HG02642 (cell line): ENCODE measurements around the gene FALEC.
A peak's percentile ranks its signal among the peaks of the same experiment; 100 is the strongest.

Experiments used
- ATAC-seq: cut with Tn5 transposase; IDR thresholded peaks from one replicate; pipeline ENCODE4 v1.9.1; 2021; ENCODE audit warnings: mild to moderate bottlenecking; ENCODE audit not compliant: unreplicated experiment, poor library complexity

The FALEC gene

DNA sequence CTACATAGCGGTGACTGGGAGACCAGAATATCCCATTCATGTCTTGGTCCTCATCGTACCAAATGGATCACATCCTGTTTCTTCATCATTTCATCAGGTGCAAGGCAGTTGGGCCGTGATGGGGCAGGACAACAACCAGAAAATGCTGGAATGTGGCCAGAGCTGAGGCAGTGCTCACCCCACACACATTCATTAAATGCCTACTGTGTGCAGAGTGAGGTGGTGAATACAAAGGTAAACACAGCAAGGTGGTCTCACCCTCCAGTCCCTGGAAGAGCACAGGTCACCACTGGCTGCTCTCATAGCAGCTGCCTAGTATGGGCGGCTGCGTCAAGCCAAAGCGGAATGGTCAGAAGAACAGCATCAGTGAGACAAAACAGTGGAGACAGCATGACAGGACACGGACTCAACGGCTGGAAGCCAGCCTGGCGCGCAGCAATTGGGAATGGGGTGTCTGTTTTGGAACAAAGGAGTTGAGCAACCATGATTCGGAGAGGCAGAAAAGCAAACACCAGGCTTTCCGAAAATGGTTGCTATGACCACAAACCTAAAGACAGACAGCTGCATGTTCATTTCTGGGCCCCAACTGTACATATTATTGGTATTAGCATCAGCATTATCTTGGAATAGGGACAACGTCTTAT lies 28.1 kb downstream of the FALEC start:
- no peak for ATAC-seq

DNA sequence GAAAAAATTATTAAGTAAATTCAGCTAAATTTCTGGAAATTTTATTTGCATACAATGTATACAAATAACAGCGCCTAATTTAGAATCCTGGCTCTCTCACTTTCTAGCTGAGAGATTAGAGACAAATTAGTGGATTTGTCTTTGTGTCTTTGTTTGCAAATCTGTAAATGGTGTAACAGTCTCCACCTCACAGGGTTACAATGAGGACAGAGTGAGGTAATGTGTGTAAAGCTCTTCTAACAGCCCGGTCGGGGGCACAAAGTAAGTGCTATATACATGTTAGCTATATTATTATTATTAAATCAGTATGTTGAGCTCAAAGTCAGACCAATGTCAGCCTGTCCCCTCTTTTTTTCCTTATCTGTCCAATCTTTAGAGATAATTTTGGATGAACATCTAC lies 28.7 kb downstream of the FALEC start:
- no peak for ATAC-seq

- no peak for ATAC-seq
Measured at GRCh38 chr1:150545486-150546032, 30.0 kb downstream of the FALEC start.

DNA sequence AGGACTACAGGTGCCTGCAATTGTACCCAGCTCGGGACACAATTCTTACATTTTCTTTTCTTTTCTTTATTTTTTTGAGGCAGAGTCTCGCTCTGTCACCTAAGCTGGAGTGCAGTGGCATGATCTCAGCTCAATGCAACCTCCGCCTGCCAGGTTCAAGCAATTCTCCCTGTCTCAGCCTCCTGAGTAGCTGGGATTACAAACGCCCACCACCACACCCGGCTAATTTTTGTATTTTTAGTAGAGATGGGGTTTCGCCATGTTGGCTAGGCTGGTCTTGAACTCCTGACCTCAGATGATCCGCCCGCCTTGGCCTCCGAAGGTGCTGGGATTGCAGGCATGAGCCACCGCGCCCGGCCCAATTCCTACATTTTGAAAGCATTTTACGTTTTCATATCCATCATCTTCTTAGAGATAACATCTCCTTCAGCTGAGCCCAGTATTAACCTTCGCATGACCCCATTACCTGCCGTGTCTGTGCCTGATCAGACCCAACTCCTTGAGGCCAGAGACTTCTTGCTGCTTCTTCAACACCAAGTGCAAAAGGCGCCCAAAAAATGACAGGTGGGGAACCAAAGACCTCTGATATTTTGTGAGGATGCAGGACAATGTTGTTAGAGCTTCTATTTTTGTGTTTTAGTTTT lies 30.9 kb downstream of the FALEC start:
- ATAC-seq, result no peak

GRCh38 chr1:150548324-150548631 lies 32.7 kb downstream of the FALEC start:
- ATAC-seq, result no peak

- peak; percentile 50 for ATAC-seq
Measured at GRCh38 chr1:150548632-150549495, 33.3 kb downstream of the FALEC start, which contains the start of gene ADAMTSL4. Gene ADAMTSL4, plus strand, starts transcription at chr1:150549408. Its CDS starts 2,881 bp downstream, at chr1:150552289.

DNA sequence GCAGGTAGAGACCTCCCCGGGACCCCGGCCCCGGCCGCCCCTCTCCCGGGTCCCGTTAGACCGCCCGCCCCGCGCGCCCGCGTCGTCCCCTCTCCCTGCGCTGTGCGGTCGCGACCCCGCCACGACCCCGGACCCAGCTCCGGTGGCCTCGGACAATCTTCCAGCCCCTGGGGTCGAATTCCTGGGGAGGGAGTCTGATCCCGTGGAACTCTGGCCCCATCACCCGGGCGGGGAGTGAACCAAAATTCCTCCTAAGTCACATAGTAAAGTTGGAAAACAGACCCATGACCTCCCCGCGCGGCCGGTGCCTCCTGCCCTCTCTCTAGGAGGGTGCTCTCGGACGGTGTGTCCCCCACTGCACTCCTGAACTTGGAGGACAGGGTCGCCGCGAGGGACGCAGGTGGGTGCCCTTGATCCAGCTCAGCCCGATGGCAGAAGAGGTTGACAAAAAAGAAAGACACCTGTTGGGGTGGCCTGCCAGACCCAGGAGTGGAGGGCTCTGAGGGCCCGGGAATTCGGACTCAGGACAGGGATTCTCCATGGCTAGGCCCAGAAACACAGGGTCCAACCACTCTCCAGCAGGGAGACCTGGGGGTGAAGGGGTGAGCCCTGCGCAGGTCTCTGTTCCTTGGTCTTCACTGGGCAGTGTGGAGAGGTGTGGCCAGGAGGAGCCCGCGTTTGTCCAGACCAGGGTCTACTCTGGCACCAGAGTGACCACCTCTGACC lies 34.1 kb downstream of the FALEC start:
- peak; percentile 5 for ATAC-seq

GRCh38 chr1:150550222-150551050 lies 34.9 kb downstream of the FALEC start:
- ATAC-seq, result no peak

DNA sequence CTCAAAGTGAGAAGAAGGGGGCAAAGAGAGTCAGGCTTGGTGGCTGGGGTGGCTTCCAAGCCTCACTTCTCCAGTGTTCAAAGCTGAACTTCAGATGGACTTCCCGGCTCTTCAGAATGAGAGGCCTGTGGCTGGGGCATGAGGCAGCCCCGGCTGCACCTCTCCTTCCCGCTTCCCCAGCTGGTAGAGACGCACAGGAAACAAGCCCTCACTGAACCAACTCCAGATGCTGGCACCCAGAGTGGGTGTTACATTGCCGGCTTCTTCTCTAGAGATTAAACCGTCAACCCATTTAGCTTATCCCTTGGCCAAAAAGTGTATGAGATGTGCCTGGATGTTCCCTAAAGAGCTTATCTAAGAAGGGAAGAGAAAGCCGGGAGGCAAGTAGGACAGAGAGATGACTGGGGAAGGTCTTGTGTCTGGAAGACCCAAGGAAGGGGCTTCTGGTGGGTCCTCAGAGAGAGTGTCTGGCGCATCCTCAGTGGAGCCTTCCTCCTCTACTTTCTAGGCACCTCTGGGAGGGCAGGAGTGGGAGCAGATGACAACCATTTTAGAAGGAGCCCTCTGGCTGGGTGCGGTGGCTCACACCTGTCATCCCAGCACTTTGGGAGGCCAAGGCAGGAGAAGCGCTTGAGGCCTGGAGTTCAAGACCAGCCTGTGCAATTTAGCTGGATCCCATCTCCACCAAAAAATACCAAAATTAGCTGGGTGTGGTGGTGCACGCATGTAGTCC lies 35.7 kb downstream of the FALEC start:
- ATAC-seq, result no peak

DNA sequence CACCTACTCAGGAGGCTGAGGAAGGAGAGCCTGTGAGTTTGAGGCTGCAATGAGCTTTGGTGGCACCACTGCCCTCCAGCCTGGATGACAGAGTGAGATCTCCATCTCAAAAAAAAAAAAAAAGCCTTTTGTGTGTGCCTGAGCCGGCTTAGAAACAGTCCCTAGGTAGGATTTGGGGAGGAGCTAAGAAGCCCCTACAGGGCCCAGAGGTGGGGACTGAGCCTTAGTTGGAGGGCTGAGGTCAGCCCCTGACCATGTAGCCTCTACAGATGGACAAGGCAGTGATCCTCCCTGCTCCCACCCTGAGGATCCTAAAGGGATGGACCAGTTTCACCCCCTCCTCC lies 36.2 kb downstream of the FALEC start:
- no peak for ATAC-seq

GRCh38 chr1:150552128-150552910 lies 36.8 kb downstream of the FALEC start:
- ATAC-seq, result no peak

DNA sequence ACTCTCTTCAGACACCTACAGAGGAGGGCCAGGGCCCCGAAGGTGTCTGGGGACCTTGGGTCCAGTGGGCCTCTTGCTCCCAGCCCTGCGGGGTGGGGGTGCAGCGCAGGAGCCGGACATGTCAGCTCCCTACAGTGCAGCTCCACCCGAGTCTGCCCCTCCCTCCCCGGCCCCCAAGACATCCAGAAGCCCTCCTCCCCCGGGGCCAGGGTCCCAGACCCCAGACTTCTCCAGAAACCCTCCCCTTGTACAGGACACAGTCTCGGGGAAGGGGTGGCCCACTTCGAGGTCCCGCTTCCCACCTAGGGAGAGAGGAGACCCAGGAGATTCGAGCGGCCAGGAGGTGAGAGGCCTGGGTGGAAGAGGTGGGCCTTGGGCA lies 37.3 kb downstream of the FALEC start:
- no peak for ATAC-seq

DNA sequence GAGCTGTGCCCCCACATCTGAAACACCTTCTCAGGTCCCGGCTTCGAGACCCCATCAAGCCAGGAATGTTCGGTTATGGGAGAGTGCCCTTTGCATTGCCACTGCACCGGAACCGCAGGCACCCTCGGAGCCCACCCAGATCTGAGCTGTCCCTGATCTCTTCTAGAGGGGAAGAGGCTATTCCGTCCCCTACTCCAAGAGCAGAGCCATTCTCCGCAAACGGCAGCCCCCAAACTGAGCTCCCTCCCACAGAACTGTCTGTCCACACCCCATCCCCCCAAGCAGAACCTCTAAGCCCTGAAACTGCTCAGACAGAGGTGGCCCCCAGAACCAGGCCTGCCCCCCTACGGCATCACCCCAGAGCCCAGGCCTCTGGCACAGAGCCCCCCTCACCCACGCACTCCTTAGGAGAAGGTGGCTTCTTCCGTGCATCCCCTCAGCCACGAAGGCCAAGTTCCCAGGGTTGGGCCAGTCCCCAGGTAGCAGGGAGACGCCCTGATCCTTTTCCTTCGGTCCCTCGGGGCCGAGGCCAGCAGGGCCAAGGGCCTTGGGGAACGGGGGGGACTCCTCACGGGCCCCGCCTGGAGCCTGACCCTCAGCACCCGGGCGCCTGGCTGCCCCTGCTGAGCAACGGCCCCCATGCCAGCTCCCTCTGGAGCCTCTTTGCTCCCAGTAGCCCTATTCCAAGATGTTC lies 38.0 kb downstream of the FALEC start:
- ATAC-seq, result no peak

DNA sequence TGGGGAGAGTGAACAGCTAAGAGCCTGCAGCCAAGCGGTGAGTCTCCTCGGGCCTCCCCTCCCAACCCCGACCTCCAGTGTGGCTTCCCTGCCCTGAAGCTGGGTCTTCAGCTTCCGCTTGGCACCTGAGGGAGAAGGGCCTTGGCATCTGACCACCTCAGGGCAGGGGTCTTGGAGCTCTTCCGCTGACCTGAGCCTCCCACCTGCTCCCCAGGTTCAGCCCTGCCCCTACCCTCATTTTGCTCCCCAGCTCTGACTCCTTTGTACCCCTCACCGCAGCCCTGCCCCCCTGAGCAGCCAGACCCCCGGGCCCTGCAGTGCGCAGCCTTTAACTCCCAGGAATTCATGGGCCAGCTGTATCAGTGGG lies 38.5 kb downstream of the FALEC start:
- no peak for ATAC-seq

- ATAC-seq, result no peak
Measured at GRCh38 chr1:150555198-150555970, 39.8 kb downstream of the FALEC start.

DNA sequence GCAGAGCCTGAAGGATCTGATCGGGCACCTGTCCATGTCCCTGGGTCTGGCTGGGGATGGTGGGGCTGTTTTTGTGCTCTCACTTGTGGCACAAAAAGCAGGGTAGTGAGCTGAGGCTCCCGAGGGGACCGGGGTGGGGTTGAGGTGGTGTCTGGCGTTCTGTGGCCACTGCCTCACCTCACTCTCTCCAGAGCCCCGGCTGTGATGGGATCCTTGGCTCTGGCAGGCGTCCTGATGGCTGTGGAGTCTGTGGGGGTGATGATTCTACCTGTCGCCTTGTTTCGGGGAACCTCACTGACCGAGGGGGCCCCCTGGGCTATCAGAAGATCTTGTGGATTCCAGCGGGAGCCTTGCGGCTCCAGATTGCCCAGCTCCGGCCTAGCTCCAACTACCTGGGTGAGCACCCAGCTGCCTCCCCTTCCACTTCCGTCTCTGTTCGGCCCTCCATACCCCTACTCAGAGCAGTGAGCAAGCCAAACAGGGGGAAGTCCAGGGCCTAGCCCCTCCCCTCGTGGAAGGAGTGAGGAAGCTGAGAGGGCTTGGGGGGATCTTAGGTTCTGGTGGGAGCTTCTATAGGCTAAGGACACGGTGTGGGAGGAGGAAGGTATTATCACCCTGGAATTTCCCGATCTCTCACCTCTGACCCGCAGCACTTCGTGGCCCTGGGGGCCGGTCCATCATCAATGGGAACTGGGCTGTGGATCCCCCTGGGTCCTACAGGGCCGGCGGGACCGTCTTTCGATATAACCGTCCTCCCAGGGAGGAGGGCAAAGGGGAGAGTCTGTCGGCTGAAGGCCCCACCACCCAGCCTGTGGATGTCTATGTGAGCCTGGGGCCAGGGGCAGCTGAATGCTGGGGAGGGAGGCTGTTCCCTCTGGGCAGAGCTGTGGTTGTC lies 40.7 kb downstream of the FALEC start:
- ATAC-seq, result no peak
